HFF-Myc (cell line): ENCODE results near the gene ZC3H6.
"Not testable (repeated sequence)": the region's sequence is repeated elsewhere in the genome, so short reads cannot be mapped to it uniquely, and the experiment has no call there.

ENCODE experiments used
- DNase-seq: peaks from one replicate; pipeline ENCODE4 v3.0.0-alpha.2; 2011; ENCODE audit warnings: low read depth; ENCODE audit errors: extremely low read depth
- H3K4me3 ChIP-seq: replicated peaks from 2 replicates; pipeline ENCODE4 v1.5.1; 2011; ENCODE audit warnings: low read depth, mild to moderate bottlenecking, control low read depth, low read length
- TF ChIP-seq, protein P1 (sequence below): IDR thresholded peaks from 2 replicates; pipeline ENCODE4 v1.5.1; 2012; ENCODE audit warnings: mild to moderate bottlenecking, low read depth, low read length, control low read depth; ENCODE audit errors: missing control alignments

The ZC3H6 gene

DNA sequence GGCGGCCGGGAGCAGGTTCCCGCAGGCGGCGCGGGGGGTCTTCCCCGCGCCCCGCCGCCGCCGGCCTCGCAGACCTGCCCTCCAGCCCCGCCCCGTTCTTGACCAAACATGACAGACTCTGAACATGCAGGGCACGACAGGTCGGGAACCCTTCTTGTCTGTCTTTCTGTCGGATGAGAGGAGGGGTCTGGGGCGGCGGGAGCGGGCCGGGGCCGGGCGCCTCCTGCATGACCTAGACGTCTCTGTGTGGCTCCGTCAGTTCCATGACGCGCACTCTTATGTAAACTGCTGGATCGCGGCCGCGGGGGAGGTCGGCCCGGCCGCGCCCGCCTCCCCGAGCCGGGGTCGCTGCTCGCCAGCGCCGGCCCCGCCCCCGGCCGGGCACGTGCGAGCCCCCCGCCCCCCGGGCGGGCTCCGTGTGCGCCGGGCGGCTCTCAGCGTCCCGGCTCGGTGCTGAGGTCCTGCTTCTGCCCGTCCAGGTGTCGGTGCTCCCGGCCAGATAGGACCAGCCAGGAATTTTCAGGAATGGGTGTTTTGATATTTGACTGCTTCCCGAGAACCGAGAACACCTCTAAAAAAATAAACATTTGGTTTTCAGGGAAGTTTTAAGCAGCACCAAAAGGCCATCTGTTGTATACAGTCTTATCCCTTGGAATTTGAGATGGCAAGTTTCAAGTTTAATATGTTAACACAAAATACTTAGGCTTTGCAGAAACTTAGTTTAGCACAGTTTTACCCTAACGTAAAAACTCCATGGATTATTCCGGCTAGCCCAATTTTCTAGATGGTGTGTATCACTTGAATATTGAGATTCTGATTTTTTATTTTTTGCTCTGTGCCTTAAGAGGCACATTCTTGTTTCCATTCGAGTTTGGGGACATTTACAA lies 733 bp downstream of the ZC3H6 start:
- H3K4me3 ChIP-seq = peak overlapping the region; percentile 91
- no peak for DNase-seq
- TF ChIP-seq, protein P1, sequence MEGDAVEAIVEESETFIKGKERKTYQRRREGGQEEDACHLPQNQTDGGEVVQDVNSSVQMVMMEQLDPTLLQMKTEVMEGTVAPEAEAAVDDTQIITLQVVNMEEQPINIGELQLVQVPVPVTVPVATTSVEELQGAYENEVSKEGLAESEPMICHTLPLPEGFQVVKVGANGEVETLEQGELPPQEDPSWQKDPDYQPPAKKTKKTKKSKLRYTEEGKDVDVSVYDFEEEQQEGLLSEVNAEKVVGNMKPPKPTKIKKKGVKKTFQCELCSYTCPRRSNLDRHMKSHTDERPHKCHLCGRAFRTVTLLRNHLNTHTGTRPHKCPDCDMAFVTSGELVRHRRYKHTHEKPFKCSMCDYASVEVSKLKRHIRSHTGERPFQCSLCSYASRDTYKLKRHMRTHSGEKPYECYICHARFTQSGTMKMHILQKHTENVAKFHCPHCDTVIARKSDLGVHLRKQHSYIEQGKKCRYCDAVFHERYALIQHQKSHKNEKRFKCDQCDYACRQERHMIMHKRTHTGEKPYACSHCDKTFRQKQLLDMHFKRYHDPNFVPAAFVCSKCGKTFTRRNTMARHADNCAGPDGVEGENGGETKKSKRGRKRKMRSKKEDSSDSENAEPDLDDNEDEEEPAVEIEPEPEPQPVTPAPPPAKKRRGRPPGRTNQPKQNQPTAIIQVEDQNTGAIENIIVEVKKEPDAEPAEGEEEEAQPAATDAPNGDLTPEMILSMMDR = no peak

DNA sequence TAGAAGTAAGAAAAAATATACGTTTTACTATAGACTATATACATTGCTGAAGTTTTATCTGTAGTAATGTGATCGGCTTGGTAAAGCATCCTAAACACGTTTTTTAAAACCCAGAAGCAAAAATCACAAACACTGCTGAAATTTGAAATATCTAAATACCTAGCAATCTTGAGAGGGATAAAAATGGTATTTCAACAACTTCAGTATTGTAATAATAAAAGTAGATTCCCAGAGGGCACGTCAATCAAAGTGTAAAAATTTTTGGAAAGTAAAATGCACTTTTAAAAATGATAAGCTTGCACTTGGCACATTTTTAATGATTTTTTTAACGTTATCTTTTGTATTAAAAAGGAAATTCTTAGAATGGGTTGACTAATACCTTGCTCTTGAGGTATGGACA lies 1.6 kb downstream of the ZC3H6 start:
- H3K4me3 ChIP-seq = no peak overlapping the region; the same call in 1 of the 2 replicates
- no peak for DNase-seq
- TF ChIP-seq, protein P1 = no peak

DNA sequence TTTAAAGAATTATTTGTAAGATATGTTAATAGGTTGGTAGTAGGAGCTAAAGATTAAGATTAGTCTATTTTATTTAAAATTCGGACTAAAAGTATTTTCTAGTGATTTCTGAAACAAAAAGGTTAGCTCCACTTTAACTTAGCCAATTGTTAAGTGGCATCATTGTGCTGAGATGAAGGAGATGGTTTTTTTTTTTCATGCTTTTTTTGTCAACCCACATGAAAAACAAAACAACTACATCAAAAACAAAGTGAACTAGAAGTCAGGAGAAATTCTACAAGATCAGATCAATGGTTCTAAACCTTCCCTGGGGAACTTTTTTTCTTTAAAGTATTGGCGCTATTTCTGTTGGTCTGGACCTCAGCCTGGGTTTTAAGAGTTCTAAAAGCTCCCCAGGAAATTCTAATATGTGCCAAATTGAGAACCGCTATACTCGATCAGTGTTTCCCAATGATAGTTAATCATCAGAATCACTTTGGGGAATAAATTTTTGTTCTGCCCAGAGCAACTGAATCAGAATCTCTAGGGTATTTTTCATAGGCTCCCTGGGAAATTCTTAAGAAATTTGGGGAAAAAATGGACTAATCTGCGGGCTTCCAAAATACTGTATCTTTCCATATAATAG lies 2.3 kb downstream of the ZC3H6 start:
- no peak for DNase-seq
- H3K4me3 ChIP-seq = no peak overlapping the region
- TF ChIP-seq, protein P1 = no peak

DNA sequence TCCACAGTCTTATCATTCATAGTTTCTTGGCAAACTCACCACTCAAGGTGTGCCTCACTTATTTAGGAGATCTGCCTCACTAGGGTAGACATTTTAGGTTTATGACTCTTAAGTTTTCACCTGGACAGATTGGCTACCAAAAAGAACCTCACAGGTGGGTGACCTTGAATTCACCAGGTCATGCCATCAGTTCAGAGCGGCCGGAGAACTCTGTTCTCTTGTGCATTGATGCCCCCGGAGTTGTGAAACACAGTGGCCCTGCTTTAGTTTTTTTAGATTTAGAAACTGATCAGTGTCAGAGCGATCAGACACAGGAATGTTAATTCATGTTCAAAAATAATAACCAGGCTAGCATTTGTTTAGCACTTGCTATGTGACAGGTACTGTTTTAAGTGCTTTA lies 6.7 kb downstream of the ZC3H6 start:
- not testable (repeated sequence) for H3K4me3 ChIP-seq, DNase-seq

DNA sequence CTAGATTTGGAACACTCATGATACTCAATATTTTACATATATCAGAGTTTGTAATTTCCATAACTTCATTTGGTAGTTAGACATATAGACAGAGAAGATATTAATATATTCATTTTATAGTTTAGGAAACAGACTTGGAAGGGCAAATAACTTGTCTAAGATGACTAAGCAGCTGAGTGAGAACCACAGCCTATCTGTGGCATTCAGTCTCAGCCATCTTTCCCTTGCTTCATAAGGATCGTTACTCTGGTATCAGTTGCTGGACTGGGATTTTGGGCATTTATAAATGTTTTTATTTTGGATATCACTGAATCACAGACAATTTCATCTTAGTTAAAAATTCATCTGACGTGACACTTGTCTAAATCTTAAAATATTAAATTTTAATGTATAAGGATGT lies 8.1 kb downstream of the ZC3H6 start:
- H3K4me3 ChIP-seq, DNase-seq: not testable (repeated sequence)

DNA sequence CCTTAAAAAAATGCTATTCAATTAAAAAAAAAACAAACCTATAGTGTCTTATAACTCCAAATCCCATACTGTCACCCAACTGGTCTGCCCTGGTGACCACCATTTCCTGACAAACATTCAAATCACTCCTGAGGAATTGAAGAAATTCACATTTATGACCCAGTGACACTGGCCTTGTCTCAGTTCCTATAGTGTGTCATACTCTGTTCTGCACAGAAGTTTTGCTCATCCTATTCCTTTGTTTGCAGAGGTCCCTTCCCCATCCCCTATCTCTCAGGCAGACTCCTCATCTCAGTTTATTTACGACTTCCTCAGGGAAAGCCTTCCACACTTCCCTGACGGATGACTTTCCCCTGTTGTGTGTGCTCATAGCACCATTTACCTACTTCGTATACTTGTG lies 14.7 kb downstream of the ZC3H6 start:
- TF ChIP-seq, protein P1 = no peak
- no peak overlapping the region for H3K4me3 ChIP-seq
- no peak for DNase-seq

DNA sequence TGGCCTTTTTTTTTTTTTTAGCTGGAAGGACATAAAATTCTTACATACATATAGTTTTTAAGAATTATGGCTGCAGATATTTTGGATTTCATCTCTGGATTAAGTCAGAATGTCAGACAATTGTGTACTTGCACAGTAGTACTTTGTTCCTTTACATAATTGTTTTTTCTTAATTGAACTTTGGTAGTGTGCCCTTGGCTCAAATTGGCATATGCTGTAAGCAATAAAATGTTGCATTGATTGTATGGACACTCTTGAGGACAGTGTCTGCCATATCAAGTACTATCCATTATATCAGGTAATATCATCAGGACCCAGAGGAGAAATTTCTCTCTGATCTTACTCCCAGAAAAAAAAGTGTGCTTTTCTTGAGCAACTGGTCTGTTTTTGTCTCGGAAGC lies 15.3 kb downstream of the ZC3H6 start:
- H3K4me3 ChIP-seq = no peak overlapping the region
- TF ChIP-seq, protein P1 = no peak
- no peak for DNase-seq
